GM23338 (cell line): ENCODE results near the gene ZNF385C. TPM values are rescaled to one million over a fixed set of nuclear protein-coding genes. Genes with fewer than 3 reads are reported as not detected.
A peak's percentile ranks its signal among the peaks of the same experiment; 100 is the strongest.

Source experiments
- ATAC-seq: fragments of 200-7000 bp; cut with Tn5 transposase; 3 replicates; pipeline ENCODE4 v1.9.1; 2020
- DNase-seq: peaks from one replicate; pipeline ENCODE4 v3.0.0-alpha.2; 2015; ENCODE audit warnings: low spot score
- H2AFZ ChIP-seq: fragments of 200-600 bp; sonication (generic); 2 replicates; pipeline ENCODE4 v1.8.0; 2016; ENCODE audit warnings: antibody characterized with exemption, mild to moderate bottlenecking, moderate library complexity
- H3F3A ChIP-seq: fragments of 200-600 bp; sonication (generic); replicated peaks from 2 replicates; pipeline ENCODE4 v1.8.0; 2017; ENCODE audit warnings: antibody characterized with exemption, mixed run types, low read depth
- H3K27ac ChIP-seq: fragments of 200-600 bp; sonication (generic); 2 replicates; pipeline ENCODE4 v1.6.1; 2016; ENCODE audit warnings: low read depth
- H3K27me3 ChIP-seq: fragments of 200-600 bp; sonication (generic); 2 replicates; pipeline ENCODE4 v1.8.0; 2016; ENCODE audit warnings: mild to moderate bottlenecking, mixed run types, moderate library complexity; ENCODE audit not compliant: insufficient read depth
- H3K36me3 ChIP-seq: fragments of 200-600 bp; sonication (generic); 2 replicates; pipeline ENCODE4 v1.8.0; 2016; ENCODE audit warnings: mild to moderate bottlenecking; ENCODE audit not compliant: insufficient read depth
- H3K4me1 ChIP-seq: fragments of 200-600 bp; sonication (generic); 2 replicates; pipeline ENCODE4 v1.8.0; 2016; ENCODE audit warnings: mild to moderate bottlenecking, moderate library complexity; ENCODE audit not compliant: insufficient read depth
- H3K4me2 ChIP-seq: fragments of 200-600 bp; sonication (generic); 2 replicates; pipeline ENCODE4 v1.7.1; 2017; ENCODE audit warnings: mixed run types
- H3K4me3 ChIP-seq: fragments of 200-600 bp; sonication (generic); 2 replicates; pipeline ENCODE4 v1.6.1; 2016; ENCODE audit warnings: mixed run types
- H3K79me2 ChIP-seq: fragments of 200-600 bp; sonication (generic); replicated peaks from 2 replicates; pipeline ENCODE4 v1.8.0; 2017; ENCODE audit warnings: mild to moderate bottlenecking; ENCODE audit not compliant: insufficient read depth
- H3K9me2 ChIP-seq: fragments of 200-600 bp; sonication (generic); 2 replicates; pipeline ENCODE4 v1.8.0; 2017; ENCODE audit not compliant: insufficient read depth
- H4K20me1 ChIP-seq: fragments of 200-600 bp; sonication (generic); replicated peaks from 2 replicates; pipeline ENCODE4 v1.8.0; 2017; ENCODE audit warnings: mild to moderate bottlenecking; ENCODE audit not compliant: insufficient read depth
- H3K27ac Mint-ChIP-seq: 2 replicates; pipeline ENCODE4 v1.8.0; 2020; ENCODE audit warnings: inconsistent platforms, mild to moderate bottlenecking, moderate library complexity, mixed read lengths
- H3K27me3 Mint-ChIP-seq: 3 replicates; pipeline ENCODE4 v1.8.0; 2022; ENCODE audit warnings: low read depth, mild to moderate bottlenecking, moderate library complexity, mixed read lengths, inconsistent platforms; ENCODE audit not compliant: insufficient read depth, poor library complexity
- H3K36me3 Mint-ChIP-seq: 3 replicates; pipeline ENCODE4 v1.8.0; 2021; ENCODE audit warnings: low read depth, mild to moderate bottlenecking, inconsistent platforms, moderate library complexity, mixed read lengths
- H3K4me1 Mint-ChIP-seq: 3 replicates; pipeline ENCODE4 v1.8.0; 2020; ENCODE audit warnings: mild to moderate bottlenecking, inconsistent platforms, mixed read lengths
- H3K4me3 Mint-ChIP-seq: 3 replicates; pipeline ENCODE4 v1.8.0; 2021; ENCODE audit warnings: moderate library complexity, mild to moderate bottlenecking, inconsistent platforms, mixed read lengths
- H3K9me3 Mint-ChIP-seq: 3 replicates; pipeline ENCODE4 v1.8.0; 2020; ENCODE audit warnings: moderate library complexity, mild to moderate bottlenecking, inconsistent platforms, mixed read lengths
- CREB1 ChIP-seq: fragments of 250-450 bp; sonication (Bioruptor Pico); IDR thresholded peaks from 2 replicates; pipeline ENCODE4 v1.5.0; 2020; ENCODE audit warnings: low read depth, mild to moderate bottlenecking, moderate library complexity
- EZH2 ChIP-seq: fragments of 200-600 bp; sonication (generic); IDR thresholded peaks from one replicate; pipeline ENCODE4 v1.8.0; 2017; ENCODE audit warnings: antibody characterized with exemption, mild to moderate bottlenecking, low read depth; ENCODE audit not compliant: unreplicated experiment
- EZH2phosphoT487 ChIP-seq: fragments of 200-600 bp; sonication (generic); IDR thresholded peaks from one replicate; pipeline ENCODE4 v1.8.1; 2018; ENCODE audit warnings: antibody characterized with exemption; ENCODE audit not compliant: unreplicated experiment
- POLR2AphosphoS5 ChIP-seq: IDR thresholded peaks from 2 replicates; pipeline ENCODE4 v1.6.1; 2016; ENCODE audit warnings: antibody characterized with exemption, low read depth
- STAT1 ChIP-seq: IDR thresholded peaks from one replicate; pipeline ENCODE4 v1.6.1; 2016; ENCODE audit warnings: antibody characterized with exemption; ENCODE audit not compliant: unreplicated experiment
- ZNF331 ChIP-seq: fragments of 250-450 bp; sonication (Bioruptor Pico); IDR thresholded peaks from 2 replicates; pipeline ENCODE4 v1.5.0; 2020; ENCODE audit warnings: low read depth, mild to moderate bottlenecking, moderate library complexity
- polyA plus RNA-seq: library from polyadenylated mRNA; unstranded; fragments of >200 nt; fragmentation: Nextera tagmentation; extraction: Ambion mirVana; gene quantifications from 2 replicates; pipeline ENCODE4 v1.2.1, GENCODE V29; 2016
- total RNA-seq: library from RNA; depleted of rRNA; stranded (reverse); fragments of >200 nt; shearing (Covaris generic); gene quantifications from 2 replicates; pipeline ENCODE4 v1.2.3, GENCODE V29; 2014
- TF ChIP-seq, protein P1 (sequence below): fragments of 250-450 bp; sonication (Bioruptor Pico); IDR thresholded peaks from 2 replicates; pipeline ENCODE4 v1.5.0; 2020; ENCODE audit warnings: mild to moderate bottlenecking, moderate library complexity
- TF ChIP-seq, protein P2 (sequence below), 2 experiments: fragments of 200-600 bp in 1 of 2; sonication (generic) in 1 of 2; conservative IDR thresholded peaks; 2 replicates each; pipeline versions ENCODE4 v1.5.1 to v1.6.1; 2016 to 2017; ENCODE audit warnings: antibody characterized with exemption in 2 of 2, low read depth in 2 of 2, mild to moderate bottlenecking in 2 of 2, moderate library complexity in 1 of 2

The ZNF385C gene
- total and polyA plus RNA-seq, 2 experiments from 2014 or later: 1.9 to 3.1 TPM

DNA sequence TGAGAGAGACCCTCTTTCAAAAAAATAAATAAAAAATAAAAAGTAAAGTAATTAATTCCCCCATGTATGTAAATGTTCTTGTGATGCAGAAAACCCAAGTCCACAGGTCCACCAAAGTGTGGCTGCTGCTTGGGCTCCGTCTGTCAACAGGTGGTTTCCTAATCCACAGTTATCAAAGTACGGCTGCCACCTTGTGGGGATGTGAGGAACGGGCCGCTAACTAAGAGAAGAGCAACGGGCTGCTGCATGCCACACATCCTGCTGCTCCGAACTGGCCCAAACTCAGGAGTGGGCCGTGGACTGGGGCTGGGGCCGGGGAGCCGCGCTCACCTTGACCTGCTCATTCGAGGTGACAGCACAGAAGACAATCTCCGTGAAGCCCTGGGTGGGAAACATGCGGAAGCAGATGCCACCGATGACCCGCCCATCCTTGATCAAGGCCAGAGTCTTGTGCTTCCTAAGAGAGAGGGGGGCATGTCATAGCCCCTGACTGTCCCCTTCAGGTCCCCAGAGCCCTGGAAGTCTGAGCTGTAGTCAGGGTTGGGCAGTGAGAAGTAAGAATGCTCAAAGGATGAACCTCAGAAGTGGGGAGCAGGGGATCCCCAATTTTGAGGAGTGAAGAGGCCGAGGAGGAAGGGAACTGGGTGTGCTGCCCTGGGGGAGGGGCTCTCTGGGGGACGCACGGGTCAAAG is 18.6 kb upstream of the ZNF385C start:
- peak; percentile 26 for ATAC-seq
- H3K27ac Mint-ChIP-seq: no peak overlapping the region

DNA sequence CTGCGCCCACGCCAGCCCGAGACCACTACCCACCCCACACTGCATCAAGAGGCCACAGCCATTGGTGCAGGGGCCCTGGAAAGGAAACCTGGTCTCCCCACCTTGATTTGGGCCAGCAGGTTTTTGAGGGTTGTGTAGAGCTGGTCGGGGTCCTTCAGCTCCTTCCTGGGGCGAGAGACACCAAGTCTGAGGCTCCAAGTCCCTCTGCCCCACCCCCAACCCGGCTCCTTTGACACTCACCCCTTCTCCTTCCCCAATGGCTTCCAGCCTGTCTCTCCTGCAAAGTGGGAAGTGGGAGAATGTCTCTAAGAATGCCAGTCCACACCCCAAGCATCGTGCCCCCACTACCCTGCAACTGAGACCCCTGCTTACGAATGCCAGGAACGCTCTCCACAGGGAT is 15.8 kb upstream of the ZNF385C start:
- H3K79me2 ChIP-seq: no peaks in the 10 kb centered on the region
- TF ChIP-seq, protein P1, sequence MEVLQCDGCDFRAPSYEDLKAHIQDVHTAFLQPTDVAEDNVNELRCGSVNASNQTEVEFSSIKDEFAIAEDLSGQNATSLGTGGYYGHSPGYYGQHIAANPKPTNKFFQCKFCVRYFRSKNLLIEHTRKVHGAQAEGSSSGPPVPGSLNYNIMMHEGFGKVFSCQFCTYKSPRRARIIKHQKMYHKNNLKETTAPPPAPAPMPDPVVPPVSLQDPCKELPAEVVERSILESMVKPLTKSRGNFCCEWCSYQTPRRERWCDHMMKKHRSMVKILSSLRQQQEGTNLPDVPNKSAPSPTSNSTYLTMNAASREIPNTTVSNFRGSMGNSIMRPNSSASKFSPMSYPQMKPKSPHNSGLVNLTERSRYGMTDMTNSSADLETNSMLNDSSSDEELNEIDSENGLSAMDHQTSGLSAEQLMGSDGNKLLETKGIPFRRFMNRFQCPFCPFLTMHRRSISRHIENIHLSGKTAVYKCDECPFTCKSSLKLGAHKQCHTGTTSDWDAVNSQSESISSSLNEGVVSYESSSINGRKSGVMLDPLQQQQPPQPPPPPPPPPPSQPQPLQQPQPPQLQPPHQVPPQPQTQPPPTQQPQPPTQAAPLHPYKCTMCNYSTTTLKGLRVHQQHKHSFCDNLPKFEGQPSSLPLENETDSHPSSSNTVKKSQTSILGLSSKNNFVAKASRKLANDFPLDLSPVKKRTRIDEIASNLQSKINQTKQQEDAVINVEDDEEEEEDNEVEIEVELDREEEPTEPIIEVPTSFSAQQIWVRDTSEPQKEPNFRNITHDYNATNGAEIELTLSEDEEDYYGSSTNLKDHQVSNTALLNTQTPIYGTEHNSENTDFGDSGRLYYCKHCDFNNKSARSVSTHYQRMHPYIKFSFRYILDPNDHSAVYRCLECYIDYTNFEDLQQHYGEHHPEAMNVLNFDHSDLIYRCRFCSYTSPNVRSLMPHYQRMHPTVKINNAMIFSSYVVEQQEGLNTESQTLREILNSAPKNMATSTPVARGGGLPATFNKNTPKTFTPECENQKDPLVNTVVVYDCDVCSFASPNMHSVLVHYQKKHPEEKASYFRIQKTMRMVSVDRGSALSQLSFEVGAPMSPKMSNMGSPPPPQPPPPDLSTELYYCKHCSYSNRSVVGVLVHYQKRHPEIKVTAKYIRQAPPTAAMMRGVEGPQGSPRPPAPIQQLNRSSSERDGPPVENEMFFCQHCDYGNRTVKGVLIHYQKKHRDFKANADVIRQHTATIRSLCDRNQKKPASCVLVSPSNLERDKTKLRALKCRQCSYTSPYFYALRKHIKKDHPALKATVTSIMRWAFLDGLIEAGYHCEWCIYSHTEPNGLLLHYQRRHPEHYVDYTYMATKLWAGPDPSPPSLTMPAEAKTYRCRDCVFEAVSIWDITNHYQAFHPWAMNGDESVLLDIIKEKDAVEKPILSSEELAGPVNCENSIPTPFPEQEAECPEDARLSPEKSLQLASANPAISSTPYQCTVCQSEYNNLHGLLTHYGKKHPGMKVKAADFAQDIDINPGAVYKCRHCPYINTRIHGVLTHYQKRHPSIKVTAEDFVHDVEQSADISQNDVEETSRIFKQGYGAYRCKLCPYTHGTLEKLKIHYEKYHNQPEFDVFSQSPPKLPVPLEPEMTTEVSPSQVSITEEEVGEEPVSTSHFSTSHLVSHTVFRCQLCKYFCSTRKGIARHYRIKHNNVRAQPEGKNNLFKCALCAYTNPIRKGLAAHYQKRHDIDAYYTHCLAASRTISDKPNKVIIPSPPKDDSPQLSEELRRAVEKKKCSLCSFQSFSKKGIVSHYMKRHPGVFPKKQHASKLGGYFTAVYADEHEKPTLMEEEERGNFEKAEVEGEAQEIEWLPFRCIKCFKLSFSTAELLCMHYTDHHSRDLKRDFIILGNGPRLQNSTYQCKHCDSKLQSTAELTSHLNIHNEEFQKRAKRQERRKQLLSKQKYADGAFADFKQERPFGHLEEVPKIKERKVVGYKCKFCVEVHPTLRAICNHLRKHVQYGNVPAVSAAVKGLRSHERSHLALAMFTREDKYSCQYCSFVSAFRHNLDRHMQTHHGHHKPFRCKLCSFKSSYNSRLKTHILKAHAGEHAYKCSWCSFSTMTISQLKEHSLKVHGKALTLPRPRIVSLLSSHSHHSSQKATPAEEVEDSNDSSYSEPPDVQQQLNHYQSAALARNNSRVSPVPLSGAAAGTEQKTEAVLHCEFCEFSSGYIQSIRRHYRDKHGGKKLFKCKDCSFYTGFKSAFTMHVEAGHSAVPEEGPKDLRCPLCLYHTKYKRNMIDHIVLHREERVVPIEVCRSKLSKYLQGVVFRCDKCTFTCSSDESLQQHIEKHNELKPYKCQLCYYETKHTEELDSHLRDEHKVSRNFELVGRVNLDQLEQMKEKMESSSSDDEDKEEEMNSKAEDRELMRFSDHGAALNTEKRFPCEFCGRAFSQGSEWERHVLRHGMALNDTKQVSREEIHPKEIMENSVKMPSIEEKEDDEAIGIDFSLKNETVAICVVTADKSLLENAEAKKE (CRISPR knock-in tag): no peak
- TF ChIP-seq EZH2 (no peak), POLR2AphosphoS5 (no peak), ZNF331 (CRISPR knock-in tag) (no peak), STAT1 (no peak), CREB1 (CRISPR knock-in tag) (no peak), EZH2phosphoT487 (no peak)
- TF ChIP-seq, protein P2, sequence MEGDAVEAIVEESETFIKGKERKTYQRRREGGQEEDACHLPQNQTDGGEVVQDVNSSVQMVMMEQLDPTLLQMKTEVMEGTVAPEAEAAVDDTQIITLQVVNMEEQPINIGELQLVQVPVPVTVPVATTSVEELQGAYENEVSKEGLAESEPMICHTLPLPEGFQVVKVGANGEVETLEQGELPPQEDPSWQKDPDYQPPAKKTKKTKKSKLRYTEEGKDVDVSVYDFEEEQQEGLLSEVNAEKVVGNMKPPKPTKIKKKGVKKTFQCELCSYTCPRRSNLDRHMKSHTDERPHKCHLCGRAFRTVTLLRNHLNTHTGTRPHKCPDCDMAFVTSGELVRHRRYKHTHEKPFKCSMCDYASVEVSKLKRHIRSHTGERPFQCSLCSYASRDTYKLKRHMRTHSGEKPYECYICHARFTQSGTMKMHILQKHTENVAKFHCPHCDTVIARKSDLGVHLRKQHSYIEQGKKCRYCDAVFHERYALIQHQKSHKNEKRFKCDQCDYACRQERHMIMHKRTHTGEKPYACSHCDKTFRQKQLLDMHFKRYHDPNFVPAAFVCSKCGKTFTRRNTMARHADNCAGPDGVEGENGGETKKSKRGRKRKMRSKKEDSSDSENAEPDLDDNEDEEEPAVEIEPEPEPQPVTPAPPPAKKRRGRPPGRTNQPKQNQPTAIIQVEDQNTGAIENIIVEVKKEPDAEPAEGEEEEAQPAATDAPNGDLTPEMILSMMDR (conservative IDR thresholded peaks at IDR 0.05; ENCODE audit: low read depth in 2 of 2): no peak

More for the DNA sequence above, 18.6 kb upstream of the ZNF385C start:
- Histone ChIP-seq H4K20me1 (0 out of 2 replicates have a peak, but pooled peaks cover 5% of the 10 kb centered on the region), H3K79me2 (no peaks in the 10 kb centered on the region), H3K4me3 (no peak overlapping the region), H3F3A (peaks cover 8% of the 10 kb centered on the region; the same call in 1 of the 2 replicates), H3K27me3 (no peaks in the 10 kb centered on the region), H2AFZ (no peak overlapping the region), H3K9me2 (no peaks in the 10 kb centered on the region), H3K4me1 (peaks cover 11% of the 10 kb centered on the region; the same call in 1 of the 2 replicates), H3K27ac (peak overlapping the region; percentile 26; the same call in 1 of the 2 replicates), H3K4me2 (no peak overlapping the region), H3K36me3 (no peaks in the 10 kb centered on the region; the same call in 1 of the 2 replicates)
- TF ChIP-seq, protein P2 (conservative IDR thresholded peaks at IDR 0.05; ENCODE audit: low read depth in 2 of 2): peak; percentile 82 to 92
- TF ChIP-seq STAT1: no peak
- peaks cover 21% of the 10 kb centered on the region for H3K27me3 Mint-ChIP-seq
- DNase-seq: peak; percentile 96
- no peaks in the 10 kb centered on the region; the same call in 2 of the 3 replicates for H3K9me3 Mint-ChIP-seq
- no peak overlapping the region for H3K4me3 Mint-ChIP-seq
- H3K36me3 Mint-ChIP-seq: peaks cover 32% of the 10 kb centered on the region
- peaks cover 21% of the 10 kb centered on the region for H3K4me1 Mint-ChIP-seq

More for the DNA sequence above, 15.8 kb upstream of the ZNF385C start:
- H3K27ac Mint-ChIP-seq: no peak overlapping the region
- peaks cover 14% of the 10 kb centered on the region for H3K4me1 Mint-ChIP-seq
- Histone ChIP-seq H3K27me3 (no peaks in the 10 kb centered on the region), H3K4me1 (no peaks in the 10 kb centered on the region), H3K9me2 (no peaks in the 10 kb centered on the region), H4K20me1 (0 out of 2 replicates have a peak, but pooled peaks cover 5% of the 10 kb centered on the region), H2AFZ (no peak overlapping the region), H3K4me3 (no peak overlapping the region), H3F3A (0 out of 2 replicates have a peak, but pooled peaks cover 8% of the 10 kb centered on the region), H3K36me3 (no peaks in the 10 kb centered on the region; the same call in 1 of the 2 replicates), H3K27ac (no peak overlapping the region), H3K4me2 (no peak overlapping the region)
- peaks cover 31% of the 10 kb centered on the region for H3K36me3 Mint-ChIP-seq
- ATAC-seq (no peak), DNase-seq (no peak)
- H3K9me3 Mint-ChIP-seq: no peaks in the 10 kb centered on the region; the same call in 2 of the 3 replicates
- H3K27me3 Mint-ChIP-seq: peaks cover 21% of the 10 kb centered on the region
- no peak overlapping the region for H3K4me3 Mint-ChIP-seq
